ENCODE data around the gene FAAP100.

- TF ChIP-seq CTCF (IDR thresholded peaks at IDR 0.05; ENCODE audit: poor library complexity) (no peak), EZH2phosphoT487 (IDR thresholded peaks at IDR 0.05; ENCODE audit: low read depth, severe bottlenecking, unreplicated experiment) (no peak)
Observed at GRCh38 chr17:81549031-81549557, 3.1 kb downstream of the FAAP100 start.

Data from hepatocyte (in vitro differentiated cells).